ENCODE measurements around the gene WWC1.

The WWC1 gene

DNA sequence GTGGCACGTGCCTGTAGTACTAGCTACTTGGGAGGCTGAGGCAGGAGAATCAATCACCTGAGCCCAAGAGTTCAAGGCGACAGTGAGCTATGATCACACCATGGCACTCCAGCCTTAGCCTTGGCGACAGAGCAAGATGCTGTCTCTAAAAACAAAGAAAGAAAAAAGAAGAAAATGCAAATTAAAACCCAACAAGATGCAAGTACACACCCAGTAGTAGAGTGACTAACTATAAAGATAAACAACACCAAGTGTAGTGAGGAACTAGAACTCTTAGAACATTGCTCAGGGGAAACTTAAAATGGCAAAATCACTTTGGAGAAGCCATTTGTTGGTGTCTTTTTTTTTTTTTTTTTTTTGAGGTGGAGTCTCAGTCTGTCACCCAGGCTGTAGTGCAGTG lies 160.1 kb downstream of the WWC1 start:
- no peak for DNase-seq

DNA sequence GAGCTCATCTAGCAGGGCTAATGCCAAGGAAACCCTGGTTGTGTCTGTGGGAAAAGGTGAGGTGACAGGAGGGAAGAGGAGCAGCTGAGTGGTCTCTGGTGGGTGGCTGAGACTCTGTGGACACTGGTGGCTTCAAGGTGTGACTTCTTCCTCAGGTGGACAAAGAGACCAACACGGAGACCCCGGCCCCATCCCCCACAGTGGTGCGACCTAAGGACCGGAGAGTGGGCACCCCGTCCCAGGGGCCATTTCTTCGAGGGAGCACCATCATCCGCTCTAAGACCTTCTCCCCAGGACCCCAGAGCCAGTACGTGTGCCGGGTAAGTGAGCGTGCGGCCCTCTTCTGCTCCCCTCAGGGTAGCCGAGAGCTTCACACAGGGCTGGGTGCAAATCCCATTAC lies 163.8 kb downstream of the WWC1 start:
- DNase-seq = no peak

DNA sequence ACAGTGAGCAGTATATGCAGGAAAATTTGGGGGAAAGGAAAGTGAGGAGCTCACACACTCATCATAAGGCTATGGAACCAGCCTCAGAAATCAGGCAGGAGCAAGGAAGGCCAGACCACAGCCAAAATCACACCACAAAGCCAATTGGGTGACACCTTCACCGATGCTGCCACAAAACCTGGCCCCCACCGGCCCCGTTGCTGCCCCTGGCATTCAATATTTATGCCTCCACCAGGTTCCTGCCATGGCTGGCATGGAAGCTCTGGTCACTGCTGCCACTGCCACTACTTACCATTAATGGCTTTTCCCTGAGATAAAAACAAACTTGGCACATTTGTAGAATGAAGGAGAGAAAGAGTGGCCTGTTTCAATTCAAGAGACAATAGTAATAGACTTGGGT lies 166.1 kb downstream of the WWC1 start:
- no peak for DNase-seq

DNA sequence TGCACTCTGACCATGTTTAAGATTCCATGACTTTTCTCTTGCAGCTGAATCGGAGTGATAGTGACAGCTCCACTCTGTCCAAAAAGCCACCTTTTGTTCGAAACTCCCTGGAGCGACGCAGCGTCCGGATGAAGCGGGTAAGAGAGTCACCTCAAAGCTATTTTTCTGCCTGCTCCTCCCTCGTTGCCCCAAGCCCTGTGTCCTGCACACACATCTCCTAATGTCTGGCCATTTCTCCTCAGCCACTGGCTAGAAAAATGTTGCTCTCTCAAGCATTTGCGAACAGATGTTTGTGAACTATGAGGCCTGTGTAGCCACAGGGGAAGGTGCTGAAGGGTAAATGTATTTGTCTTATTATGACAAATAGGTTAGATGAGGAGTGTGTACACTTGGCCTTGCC lies 169.2 kb downstream of the WWC1 start:
- DNase-seq = no peak

DNA sequence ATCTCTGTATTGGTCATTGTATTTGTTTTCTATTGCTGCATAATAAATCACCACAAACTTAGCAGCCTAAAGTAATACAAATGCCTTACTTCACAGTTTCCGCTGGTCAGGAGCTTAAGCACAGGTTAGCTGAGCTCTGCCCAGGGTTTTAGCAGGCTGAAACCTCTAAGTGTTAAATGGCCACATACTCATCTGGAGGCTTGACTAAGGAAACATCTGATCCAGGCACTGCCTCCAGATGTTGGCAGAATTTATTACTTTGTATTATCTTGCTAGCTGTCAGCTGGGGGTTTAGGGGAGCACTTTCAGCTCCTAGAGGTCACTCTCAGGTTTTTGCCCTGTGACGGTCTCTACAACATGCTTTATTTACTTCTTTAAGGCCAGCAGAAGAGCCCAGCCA lies 171.6 kb downstream of the WWC1 start:
- DNase-seq = no peak

DNA sequence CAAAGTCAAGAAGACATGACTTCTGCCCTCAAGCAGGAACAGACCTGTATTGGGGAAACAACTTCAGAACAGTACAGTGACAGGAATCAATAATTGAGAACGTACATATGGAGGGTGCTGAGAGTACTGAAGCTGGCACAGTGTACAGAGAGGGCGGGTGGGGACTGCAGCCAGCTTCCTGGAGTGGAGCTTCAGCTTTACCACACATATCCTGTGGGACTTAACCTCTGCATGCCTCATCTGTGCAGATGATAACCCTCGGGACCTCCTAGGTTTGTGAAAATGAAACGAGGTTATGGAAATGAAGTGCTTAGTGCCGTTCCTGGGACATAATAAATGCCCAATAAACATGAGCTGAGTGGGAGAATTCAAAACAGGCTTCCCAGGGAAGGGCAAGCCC lies 172.8 kb downstream of the WWC1 start:
- DNase-seq = no peak

DNA sequence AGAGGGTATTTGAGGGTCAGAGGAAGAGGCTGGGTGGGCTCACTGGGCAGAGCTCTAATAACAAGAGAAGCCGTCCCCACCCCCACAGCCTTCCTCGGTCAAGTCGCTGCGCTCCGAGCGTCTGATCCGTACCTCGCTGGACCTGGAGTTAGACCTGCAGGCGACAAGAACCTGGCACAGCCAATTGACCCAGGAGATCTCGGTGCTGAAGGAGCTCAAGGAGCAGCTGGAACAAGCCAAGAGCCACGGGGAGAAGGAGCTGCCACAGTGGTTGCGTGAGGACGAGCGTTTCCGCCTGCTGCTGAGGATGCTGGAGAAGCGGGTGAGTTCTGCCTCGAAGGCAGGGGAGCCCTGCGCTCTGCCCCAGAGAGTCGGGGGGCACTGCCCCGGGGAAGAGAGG lies 173.2 kb downstream of the WWC1 start:
- no peak for DNase-seq

DNA sequence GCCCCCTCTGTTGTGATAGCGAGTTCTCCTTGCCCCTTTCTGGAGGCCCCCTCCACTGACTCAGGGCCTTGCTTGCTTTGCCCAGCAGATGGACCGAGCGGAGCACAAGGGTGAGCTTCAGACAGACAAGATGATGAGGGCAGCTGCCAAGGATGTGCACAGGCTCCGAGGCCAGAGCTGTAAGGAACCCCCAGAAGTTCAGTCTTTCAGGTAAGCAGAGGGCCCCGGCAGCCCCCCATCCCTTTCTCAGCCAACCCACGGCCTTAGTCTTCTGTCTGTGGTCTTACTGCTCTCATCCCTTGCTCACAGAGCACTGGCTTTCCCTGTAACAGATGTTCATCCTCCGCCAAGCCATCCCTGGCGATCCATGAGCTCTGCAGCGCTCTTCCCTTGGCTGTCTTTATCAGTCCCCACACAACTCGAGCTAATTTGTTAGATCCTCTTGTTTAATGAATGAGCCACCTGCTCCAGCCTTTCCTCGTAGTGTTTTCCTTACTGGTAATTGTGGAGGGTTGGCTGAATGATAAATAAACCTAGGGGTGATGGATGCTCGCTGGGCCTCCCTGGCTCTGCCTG lies 176.4 kb downstream of the WWC1 start:
- no peak for DNase-seq

DNA sequence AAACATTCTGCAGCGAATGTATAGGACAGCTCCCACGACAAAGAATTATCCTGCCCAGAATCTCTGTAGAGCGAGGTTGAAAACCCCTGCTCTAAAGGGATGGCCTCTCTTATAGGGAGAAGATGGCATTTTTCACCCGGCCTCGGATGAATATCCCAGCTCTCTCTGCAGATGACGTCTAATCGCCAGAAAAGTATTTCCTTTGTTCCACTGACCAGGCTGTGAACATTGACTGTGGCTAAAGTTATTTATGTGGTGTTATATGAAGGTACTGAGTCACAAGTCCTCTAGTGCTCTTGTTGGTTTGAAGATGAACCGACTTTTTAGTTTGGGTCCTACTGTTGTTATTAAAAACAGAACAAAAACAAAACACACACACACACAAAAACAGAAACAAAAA lies 177.4 kb downstream of the WWC1 start:
- DNase-seq = peak; percentile 37

DNA sequence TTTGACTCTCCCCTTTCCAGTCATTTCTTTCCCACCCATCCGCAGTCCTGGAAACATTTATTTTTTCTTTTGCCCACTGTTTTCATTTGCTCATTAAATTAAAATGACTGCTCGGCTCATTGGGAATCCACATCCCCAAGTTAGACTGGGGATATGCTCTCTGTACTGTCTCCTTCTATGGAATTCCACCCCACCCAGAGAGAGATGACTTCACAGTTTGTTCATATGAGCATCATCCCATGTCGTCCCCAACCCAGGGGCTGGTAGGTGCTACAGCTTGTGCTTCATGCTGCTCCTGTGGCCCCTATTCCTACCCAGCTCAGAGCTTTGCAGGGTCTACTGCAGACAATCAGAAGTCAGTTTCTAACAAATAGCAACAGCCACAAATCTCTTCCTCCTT lies 178.4 kb downstream of the WWC1 start:
- DNase-seq = no peak

DNA sequence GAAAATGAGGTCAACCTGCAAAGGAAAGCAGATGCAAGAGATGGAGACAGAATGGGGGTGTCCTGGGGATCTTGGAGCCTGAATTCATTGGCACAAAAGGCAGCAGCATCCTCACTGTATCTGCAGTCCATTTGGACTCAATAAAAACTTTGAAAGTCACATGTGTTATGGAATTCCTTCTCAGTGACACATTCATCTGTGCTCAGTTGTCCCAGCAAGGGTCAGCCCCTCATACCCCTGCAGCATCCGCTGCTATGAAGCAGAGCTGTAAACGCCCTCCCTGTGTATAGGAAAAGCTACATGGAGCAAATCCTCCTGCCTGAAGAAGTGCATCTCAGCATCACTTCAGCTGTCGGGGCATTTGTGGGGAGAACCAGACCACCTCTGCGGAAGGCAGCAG lies 180.3 kb downstream of the WWC1 start:
- no peak for DNase-seq

DNA sequence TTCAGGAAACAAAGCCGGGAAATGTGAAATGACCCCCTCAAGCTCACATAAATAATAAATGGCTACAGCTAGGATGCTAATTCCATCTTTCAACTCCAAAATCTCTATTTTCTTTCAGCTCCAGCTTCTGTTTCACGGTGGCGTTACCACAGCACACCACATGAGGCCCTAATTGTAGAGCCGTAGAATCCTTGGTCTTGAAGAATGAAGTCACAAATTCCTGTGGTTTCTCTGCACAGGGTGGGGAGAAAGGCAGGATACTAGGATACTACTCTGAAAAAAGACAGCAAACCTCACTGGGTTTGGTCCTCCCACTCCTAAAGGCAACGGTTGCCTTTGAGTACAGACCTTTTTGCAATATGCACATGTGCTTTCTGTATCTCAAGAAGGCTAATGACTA lies 180.9 kb downstream of the WWC1 start:
- peak; percentile 91 for DNase-seq

DNA sequence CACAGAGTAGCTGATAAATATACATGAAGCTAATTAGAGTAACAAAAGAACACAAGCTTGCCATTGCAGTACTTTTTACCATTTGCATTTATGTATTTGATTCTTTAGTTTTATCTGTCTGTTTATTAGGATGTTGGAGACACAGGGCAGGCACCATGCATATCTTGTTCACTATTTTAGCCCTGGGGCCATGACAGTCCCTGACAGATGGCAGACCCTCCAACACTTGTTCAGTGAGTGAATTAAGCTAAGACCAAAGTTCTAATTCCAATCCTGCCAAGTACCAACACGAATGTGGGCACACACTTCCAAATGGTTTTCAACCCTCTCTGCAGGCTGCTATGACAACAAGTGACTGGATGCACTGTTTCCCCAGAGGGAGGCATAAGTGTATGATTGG lies 182.9 kb downstream of the WWC1 start:
- no peak for DNase-seq

DNA sequence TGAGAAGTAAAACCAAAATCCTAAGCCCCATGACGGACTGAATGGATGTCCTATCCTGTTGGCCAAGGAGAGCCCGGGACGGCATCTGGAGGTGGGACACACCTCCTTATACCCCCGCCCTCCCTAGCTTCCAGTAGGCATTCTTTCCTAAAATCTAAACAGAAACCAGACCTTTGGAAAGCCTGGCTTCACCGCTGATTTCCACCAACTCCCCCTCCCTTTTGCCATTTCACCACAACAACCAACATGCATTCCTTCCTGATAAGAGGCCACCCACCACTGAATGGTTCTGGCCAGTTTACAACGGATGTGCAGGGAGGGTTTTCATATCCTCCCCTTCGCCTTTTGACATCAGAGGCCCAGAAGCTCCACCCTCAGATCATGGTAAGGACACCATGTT lies 185.6 kb downstream of the WWC1 start:
- no peak for DNase-seq

DNA sequence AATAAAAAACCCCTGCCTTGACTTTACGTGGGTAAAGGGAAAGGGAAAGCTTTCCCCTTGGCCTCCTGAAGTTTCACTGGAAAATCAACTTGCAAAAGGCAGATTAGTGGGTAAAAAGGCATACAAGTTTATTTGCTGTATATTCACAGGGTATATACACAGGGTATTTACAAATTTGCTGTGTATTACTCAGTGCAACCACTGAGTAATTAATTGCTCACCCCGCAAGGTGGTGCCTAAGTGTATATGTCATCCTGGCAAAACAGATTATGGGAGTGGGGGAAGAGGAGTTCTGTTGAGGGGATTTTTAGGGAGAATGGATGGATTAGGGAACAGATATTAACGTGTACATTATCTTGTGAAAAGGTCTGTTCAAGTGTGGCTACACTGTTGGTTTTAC lies 187.7 kb downstream of the WWC1 start:
- no peak for DNase-seq

DNA sequence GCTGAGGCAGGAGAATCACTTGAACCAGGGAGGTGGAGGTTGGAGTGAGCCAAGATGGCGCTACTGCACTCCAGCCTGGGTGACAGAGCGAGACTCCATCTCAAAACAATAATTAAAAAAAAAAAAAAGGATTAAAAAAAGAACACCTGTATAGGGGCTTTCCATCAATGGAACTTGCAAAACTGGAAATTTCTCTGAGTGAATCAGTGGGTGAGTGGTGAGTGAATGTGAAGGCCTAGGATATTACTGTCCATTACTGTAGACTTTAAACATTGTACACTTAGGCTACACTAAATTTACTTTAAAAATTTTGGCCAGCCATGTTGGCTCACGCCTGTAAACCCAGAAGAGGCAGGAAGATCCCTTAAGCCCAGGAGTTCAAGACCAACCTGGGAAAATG lies 189.2 kb downstream of the WWC1 start:
- DNase-seq = no peak

DNA sequence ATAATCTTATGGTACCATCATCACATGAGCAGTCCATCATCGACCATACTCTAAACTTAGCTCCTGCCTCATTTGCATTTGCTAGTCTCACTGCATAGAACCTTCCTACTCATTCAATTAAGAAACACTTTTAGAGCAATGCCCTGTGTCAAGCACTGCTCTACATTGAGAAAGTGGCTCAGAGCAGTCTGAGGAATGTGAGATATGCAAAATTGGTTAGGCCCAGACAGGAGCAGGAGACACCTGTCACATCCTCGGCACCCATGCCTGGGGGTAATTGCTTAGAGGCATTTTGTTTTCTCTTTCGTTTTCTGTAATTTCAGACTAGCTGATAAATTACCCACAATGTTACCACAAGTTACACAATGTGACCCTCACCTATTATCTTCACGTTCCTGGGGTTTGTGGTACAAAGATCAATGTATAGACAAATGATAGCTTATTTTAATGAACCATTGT lies 189.9 kb downstream of the WWC1 start:
- no peak for DNase-seq

DNA sequence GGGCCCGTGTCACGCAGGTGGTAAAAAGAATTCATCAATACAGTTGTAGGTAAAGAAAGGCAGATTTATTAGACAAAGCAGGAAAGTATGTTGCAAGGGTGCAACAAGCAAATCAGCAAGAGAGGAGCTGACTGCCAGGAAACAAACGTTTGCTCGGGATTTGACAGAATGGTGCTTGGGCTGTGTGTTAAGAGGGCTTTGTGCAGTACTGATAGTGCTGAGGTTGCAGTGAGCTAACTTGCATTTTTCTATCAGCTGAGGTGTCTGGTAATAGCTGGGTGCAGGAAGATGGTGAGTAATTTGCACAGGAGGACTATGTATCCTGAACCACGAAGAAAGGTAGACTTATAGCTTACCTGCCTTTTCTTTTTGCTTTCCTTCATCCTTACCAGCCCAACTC lies 190.9 kb downstream of the WWC1 start:
- DNase-seq = no peak

DNA sequence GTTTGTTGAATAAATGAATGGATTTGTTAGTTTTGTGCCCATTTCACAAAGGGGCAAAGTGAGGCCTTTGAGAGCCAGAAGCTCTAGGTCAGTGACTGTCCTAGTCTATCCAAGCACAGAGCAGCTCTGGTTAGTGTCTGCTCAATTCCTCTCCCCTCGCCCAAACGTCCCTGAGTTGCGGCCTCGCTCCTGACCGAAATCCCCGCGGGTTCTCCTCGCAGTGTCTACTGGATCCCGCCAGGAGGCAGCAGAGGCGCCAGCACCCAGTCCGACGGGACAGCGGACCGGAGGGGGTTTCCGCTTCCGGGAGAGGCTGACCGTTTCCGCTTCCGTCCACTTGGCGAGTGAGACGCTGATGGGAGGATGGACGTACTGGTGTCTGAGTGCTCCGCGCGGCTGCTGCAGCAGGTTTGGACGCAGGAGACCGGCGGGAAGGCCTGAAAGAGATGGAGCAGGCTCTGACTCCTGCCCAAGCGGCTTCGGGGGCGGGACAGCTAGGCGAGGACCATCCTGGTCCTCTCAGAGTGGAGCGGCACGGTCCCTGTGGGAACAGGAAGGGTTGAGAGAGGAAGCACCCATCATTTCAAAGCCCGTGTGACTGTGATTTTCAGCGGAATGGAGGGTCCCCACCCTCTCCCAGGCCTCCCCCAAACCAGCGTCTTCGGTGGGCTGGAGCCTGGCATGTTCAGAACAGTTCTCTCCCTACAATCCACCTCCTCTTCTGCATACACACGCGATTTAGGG lies 194.9 kb downstream of the WWC1 start, which contains the start of gene RARS1:
Gene RARS1, plus strand, starts transcription at position 336 of the 744 bp plus-strand sequence. Its CDS starts 28 bp downstream, at position 364.
- DNase-seq = peak; percentile 90

DNA sequence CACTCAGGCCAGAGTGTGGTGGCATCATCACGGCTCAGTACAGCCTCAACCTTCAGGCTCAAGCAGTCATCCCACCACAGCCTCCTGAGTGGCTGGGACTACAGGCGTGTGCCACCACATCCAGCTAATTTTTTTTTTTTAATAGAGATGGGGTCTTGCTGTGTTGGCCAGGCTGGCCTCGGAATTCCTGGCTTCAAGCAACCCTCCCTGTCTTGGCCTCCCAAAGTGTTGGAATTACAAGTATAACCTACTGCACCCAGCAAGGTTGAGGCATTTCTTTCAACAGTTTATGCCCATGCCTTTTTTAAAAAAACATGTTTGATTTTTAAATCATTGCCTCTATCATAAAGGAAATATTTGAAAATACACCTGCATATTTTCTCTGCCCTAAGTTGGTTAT lies 197.6 kb downstream of the WWC1 start:
- no peak for DNase-seq

DNA sequence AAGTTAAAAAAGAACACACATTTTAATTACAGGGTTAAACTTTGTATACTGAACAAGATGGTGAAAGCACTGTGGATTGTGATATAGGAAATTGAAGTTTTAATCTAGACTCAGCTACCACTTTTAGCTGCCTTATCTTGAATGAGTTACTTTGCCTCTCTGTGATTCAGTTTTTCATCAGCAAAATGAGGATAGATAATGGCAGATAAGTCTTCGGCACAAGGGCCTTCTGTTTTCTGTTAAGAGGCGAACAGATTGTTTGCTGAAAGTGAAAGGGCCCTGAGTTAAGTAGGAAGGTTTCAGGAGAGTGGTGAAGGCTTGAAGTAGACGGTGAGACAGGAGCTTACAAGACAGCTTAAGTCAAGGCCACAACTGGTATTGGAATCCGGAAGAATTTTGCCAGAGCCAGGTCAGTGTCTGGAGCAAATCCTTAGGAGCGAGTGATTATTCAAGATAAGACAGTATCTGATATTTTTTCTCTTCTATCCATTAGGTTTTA lies 202.7 kb downstream of the WWC1 start:
- no peak for DNase-seq

DNA sequence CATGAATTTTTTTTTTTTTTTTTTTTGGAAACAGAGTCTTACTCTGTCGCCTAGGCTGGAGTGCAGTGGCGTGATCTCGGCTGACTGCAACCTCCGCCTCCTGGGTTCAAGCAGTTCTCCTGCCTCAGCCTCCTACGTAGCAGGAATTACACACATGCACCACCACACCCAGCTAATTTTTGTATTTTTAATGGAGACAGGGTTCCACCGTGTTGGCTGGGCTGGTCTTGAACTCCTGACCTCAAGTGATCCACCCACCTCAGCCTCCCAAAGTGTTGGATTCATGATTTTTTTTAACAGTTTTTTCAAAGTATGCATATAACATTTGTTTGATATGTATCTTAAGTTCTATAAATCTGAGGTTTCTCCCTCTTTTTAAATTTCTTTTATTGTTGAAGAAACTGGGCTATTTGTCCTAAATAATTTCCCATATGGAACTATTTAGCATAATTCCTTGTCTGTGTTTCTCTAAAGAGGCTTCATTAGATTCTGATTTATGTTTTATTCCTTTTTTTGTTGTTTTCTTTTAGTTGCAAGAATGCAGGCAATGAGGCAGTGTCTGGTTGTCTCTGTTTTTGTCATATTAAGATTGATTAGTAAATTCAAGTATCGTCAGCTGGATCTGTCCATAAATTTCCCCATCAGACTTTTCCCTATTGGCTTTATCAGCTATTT lies 211.3 kb downstream of the WWC1 start:
- DNase-seq = no peak

DNA sequence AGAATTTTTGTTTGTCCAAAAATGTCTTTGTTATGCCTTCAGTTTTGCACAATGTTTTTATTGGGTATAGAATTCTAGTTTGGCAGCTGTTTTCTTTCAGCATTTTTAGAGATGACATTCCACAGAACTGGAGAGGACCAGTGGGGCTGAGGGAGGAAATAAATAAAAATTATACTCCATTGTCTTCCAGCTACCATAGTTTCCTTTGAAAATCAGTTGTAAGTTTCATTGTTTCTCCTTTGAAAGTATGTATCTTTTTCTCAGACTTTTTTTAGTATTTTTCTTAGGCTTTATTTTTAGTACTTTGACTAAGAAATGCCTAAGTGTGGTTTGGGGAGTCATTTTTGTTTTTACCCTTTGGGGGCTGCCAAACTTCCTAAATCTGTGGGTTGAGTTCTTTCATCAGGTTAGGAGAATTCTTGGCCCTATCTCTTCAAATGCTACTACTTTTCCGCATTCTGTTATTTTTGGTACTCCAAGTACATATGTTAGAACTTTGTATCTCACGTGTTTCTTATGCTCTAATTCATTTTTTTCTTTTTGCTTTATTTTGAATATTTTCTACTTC lies 222.5 kb downstream of the WWC1 start:
- DNase-seq = no peak

Data from kidney glomerular epithelial cell (primary cell).